ENCODE results near the gene CCK. TPM values are rescaled to one million over a fixed set of nuclear protein-coding genes. Genes with fewer than 3 reads are reported as not detected.

Gene CCK
- total RNA-seq, 2 experiments from 2014 or later, result not detected

GRCh38 chr3:42256135-42256819 lies 9.7 kb downstream of the CCK start:
- DNase-seq (no peak), ATAC-seq (peak; percentile 86)
- Mint-ChIP-seq H3K36me3 (ENCODE audit: low read depth) (no peaks in the 10 kb centered on the region), H3K9me3 (no peaks in the 10 kb centered on the region), H3K4me1 (ENCODE audit: low read depth) (peaks cover 8% of the 10 kb centered on the region), H3K4me3 (no peak overlapping the region), H3K27ac (no peak overlapping the region), H3K27me3 (peaks cover 36% of the 10 kb centered on the region)
- ChIA-PET POLR2A (no interaction called here), CTCF (interaction anchor here (2.0 to 2.6 kb wide), 2 partner anchors 187 kb away, joined by 7 to 10 read pairs; no protein-coding TSS in a partner anchor)
- no peak for TF ChIP-seq CTCF (IDR thresholded peaks at IDR 0.05)
- intact Hi-C loops (cut with micrococcal nuclease), result no loop called here

GRCh38 chr3:42254566-42254965 lies 11.4 kb downstream of the CCK start:
- Mint-ChIP-seq H3K4me1 (ENCODE audit: low read depth) (peaks cover 8% of the 10 kb centered on the region), H3K27ac (no peak overlapping the region), H3K36me3 (ENCODE audit: low read depth) (no peaks in the 10 kb centered on the region), H3K9me3 (no peaks in the 10 kb centered on the region), H3K27me3 (peaks cover 28% of the 10 kb centered on the region), H3K4me3 (no peak overlapping the region)
- intact Hi-C loops (cut with micrococcal nuclease), result no loop called here
- ChIA-PET CTCF (interaction anchor here (1.3 to 2.6 kb wide), 2 partner anchors 133 to 189 kb away, joined by 3 to 10 read pairs; no protein-coding TSS in a partner anchor), POLR2A (interaction anchor here (1.3 kb wide), 1 partner anchor 248 kb away, joined by 4 read pairs; the partner anchor contains the start of gene VIPR1)
- no peak for DNase-seq
- no peak for ATAC-seq
- no peak for TF ChIP-seq CTCF (IDR thresholded peaks at IDR 0.05)

GRCh38 chr3:42250761-42251160 lies 15.2 kb downstream of the CCK start:
- H3K9me3 Mint-ChIP-seq, result no peaks in the 10 kb centered on the region
- DNase-seq, result no peak
- peaks cover 5% of the 10 kb centered on the region for H3K4me1 Mint-ChIP-seq (ENCODE audit: low read depth)
- ATAC-seq, result no peak
- POLR2A ChIA-PET, result no interaction called here
- no peak for TF ChIP-seq CTCF (IDR thresholded peaks at IDR 0.05)
- no peak overlapping the region for H3K27ac Mint-ChIP-seq
- H3K36me3 Mint-ChIP-seq (ENCODE audit: low read depth), result no peaks in the 10 kb centered on the region
- intact Hi-C loops (cut with micrococcal nuclease), result no loop called here
- H3K27me3 Mint-ChIP-seq, result peaks cover 16% of the 10 kb centered on the region
- CTCF ChIA-PET, result interaction anchor here (1.1 kb wide), 1 partner anchor 192 kb away, joined by 5 read pairs; no protein-coding TSS in a partner anchor
- H3K4me3 Mint-ChIP-seq, result no peak overlapping the region

- H3K36me3 Mint-ChIP-seq (ENCODE audit: low read depth), result no peaks in the 10 kb centered on the region
- H3K4me3 Mint-ChIP-seq, result no peak overlapping the region
- H3K4me1 Mint-ChIP-seq (ENCODE audit: low read depth), result peaks cover 3% of the 10 kb centered on the region
- ATAC-seq (peak; percentile 70), DNase-seq (peak; percentile 75)
- H3K9me3 Mint-ChIP-seq, result no peaks in the 10 kb centered on the region
- TF ChIP-seq CTCF (IDR thresholded peaks at IDR 0.05), result peak; percentile 94
- CTCF ChIA-PET, result interaction anchor here (0.6 to 5.5 kb wide), 68 partner anchors 10 to 527 kb away, joined by 3 to 139 read pairs (median 4); partner anchors contain the start of gene VIPR1
- POLR2A ChIA-PET, result no interaction called here
- peaks cover 2% of the 10 kb centered on the region for H3K27me3 Mint-ChIP-seq
- no peak overlapping the region for H3K27ac Mint-ChIP-seq
- intact Hi-C loops (cut with micrococcal nuclease), result loop anchor here (1.0 to 10.0 kb wide), 2 partner anchors 196 to 287 kb away; no protein-coding TSS in a partner anchor
These were observed 18.4 kb downstream of the CCK start for GRCh38 chr3:42247576-42248027.

GRCh38 chr3:42246091-42246490 lies 19.9 kb downstream of the CCK start:
- ATAC-seq, result no peak
- Mint-ChIP-seq H3K4me1 (ENCODE audit: low read depth) (peaks cover 3% of the 10 kb centered on the region), H3K27me3 (peaks cover 2% of the 10 kb centered on the region), H3K27ac (no peak overlapping the region), H3K36me3 (ENCODE audit: low read depth) (no peaks in the 10 kb centered on the region), H3K9me3 (no peaks in the 10 kb centered on the region), H3K4me3 (no peak overlapping the region)
- TF ChIP-seq CTCF (IDR thresholded peaks at IDR 0.05), result no peak
- DNase-seq, result no peak
- POLR2A ChIA-PET, result no interaction called here
- intact Hi-C loops (cut with micrococcal nuclease), result loop anchor here (10.0 kb wide), 1 partner anchor 289 kb away; no protein-coding TSS in a partner anchor
- CTCF ChIA-PET, result interaction anchor here (1.1 to 5.5 kb wide), 6 partner anchors 17 to 534 kb away, joined by 3 to 139 read pairs (median 8); no protein-coding TSS in a partner anchor
